Hematopoietic multipotent progenitor cell treated with erythropoietin and hydrocortisone succinate and interleukin-3 and kit ligand, for 8 days (in vitro differentiated cells): ENCODE data around the gene ABCF2.

Source experiments
- DNase-seq: peaks from one replicate; pipeline ENCODE4 v3.0.0-alpha.2; 2015

Gene ABCF2

GRCh38 chr7:151215396-151215795, 11.6 kb downstream of the ABCF2 start:
- DNase-seq = no peak

DNA sequence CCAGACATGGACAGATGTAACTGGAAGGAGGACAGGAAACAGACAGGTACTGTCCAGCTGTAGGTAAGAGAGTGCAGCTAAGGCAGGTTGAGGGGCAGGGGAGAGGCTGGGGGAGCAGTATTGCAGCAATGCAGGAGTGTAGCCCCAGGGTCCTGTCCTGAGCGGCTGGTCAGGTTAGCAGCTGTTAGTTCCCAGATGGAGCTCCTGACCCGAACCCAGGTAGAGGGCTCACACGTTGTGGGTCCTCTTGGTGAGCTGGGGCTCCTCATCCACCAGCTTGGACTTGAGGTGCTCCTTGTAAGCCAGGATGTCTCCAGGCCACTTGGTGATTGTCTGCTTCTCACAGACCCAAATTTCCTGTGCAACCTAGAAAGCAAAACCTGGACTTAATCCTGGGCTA, 13.2 kb downstream of the ABCF2 start:
- DNase-seq = no peak

DNA sequence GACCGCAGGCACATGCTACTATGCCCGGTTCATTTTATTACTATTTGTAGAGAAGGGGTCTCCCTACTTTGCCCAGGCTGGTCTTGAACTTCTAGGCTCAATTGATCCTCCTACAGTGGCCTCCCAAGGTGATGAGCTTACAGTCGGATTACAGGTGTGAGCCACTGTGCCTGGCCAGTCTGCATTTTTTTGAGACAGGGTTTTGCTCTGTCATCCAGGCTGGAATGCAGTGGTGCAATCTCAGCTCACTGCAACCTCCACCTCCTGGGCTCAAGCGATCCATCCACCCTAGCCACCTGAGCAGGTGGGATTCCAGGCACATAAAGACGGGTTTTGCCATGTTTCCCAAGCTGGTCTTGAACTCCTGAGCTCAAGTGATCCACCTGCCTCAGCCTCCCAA, 14.4 kb downstream of the ABCF2 start:
- no peak for DNase-seq

DNA sequence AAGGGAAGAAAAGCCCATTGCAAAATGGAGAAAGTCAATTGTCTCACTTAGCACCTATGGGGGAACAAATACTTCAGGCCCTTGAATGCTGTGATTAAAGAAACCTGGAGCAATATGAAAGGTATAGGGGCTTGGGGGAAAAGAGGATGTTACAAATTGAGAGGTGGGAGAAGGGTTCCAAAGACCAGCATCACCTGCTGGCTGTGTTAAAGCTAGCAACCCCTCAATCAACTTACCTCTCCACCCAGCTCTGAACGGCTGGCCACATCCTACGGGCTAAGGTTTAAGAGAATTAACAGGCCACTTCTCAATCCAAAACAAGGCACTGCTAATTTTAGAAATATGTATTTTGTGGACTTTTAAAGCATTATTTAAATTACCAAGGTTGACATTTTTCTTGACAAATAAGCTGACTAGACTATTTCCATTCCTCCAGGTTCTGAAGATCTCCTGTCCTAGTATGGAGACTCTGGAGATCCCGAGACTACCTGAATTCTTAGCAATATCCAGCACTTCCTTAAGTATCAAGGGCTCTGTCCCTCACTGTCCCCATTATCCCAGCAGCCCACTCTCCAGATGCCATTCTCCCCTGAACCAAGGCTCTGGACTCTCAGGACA, 15.7 kb downstream of the ABCF2 start:
- DNase-seq = no peak

DNA sequence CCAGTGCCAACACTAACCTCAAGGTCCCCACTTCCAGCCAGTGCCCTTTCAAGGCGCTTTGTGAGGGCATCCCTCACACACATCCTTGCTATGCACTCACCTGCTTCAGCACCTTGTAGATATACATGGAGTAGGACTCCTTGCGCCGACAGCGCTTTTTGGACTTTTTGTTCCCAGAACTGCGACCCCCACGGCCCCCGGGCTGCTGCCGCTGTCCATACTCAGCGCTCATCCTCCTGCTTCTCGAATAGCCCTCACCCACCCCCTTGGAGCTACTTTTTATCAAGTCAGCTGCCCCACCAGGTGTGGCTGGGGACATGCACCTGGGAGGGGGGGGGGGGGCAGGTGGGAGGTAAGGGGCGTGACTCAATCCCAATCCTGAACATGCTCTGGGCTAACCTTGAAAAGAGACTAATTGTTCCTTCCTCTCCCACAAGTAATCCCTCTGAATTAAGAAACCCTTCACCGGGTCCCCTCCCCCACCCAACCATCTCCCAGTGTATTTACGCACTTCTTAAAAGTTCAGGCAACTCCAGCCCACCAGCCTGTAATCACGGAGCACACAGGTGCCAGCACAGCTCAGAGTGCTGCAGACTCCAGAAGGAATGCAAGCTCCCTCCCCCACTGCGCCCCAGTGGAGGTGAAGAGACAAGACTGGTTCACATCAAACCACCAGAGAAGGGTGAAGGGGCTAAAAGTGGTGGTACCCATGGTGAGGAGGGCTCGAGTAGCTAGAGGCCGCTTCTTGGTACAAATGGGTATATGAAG, 16.7 kb downstream of the ABCF2 start, which contains the start of gene H2BK1:
Gene H2BK1 (minus strand): TSS at position 402 of the 768 bp plus-strand sequence. CDS start 170 bp downstream, at position 232.
- no peak for DNase-seq

DNA sequence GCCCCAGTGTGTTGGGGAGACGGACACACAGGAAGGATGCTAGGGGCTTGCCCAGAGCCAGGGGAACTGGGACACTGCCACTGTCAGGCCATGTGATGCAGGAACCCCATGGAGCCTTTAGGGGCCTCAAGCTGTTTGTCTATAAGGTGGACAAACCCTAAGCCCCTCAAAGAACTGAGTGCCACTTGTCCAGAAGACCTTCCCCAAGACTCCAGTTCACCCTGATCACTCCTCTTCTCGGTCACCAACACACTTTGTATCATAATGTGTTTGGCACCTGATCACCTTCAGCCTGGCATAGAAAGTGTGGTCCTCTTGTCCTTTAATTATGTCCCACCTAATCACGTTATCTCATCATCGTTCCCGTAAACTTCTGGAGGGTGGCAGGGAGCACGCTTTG, 17.4 kb downstream of the ABCF2 start:
- DNase-seq = no peak

DNA sequence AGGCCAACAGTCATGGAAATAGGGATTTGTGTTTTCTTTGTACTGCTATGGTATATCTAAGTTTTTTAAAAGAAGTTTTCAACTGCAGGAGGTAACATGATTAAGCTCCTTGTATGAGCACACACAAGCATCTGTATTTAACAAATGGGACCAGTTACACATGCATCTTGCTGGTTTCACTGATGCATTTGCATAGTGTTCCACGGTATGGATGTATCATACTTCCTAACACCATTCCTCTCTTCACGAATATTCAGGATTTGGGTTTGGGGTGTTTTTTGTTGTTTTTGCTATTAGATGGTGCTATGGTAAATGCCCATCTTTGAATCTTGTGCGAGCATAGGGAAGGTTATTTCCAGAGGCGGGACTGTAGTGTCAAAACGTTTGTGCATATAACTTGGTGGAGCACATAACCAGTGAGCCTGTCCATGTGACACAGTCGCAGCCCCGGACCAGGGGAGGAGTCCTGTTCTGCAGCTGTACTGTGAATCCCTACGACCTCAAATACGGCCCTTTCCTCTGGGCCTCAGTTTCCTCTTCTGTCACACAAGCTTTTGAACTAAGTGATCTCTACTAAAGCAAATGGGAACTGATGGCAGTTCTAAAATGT, 18.6 kb downstream of the ABCF2 start:
- no peak for DNase-seq

DNA sequence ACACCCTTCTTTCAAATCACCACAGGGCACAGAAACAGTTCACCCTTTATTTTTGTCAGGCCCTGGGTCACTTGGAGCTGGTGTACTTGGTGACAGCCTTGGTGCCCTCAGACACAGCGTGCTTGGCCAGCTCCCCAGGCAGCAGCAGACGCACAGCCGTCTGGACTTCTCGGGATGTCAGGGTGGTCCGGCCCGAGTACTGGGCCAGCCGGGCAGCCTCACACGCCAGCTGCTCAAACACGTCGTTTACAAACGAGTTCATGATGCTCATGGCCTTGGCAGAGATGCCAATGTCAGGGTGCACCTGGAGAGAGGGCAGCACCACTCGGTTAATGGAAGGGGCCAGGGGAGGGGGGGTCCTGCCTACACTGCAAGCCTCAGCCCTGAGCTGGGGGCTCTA, 19.2 kb downstream of the ABCF2 start:
- DNase-seq = no peak

DNA sequence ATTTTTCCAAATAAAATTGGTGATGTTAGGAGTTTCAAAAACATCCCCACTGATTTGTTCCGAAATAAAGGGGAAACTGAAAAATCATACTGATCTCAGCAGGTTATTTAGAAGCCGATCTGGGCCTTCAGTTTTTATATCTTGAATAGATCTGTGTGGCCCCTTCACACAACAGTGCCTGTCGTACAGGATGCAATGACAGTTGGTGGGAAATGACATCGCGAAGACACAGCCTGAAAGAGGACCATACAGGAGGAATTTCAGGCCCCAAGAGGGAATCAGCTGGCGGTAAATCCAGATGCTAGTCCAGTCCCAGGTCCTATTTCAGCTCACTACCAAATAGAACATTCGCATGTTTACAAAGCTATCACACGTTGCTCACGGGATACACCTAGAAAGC, 19.7 kb downstream of the ABCF2 start:
- DNase-seq = no peak

GRCh38 chr7:151206914-151207313, 20.1 kb downstream of the ABCF2 start:
- peak; percentile 40 for DNase-seq

DNA sequence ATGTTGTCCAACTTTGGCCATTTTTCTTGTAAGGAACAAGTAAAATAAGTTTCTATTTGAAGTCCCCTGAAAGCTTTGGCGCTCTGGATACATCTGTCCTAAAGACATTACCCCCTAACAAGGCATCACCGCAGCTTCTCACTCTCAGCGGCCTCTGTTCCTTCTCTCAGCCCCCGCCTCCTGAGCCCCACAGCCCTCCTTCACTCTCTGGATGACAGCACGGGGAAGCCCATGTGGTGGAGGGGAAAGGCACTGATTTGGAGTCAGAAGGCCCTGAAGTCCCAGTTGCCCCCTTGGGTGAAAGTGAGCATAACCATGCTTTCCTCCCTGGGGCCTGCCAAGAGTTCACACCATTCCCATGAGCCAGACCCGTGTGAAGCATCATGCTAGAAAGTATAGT, 21.3 kb downstream of the ABCF2 start:
- DNase-seq = no peak

GRCh38 chr7:151204383-151205032, 22.5 kb downstream of the ABCF2 start:
- no peak for DNase-seq

DNA sequence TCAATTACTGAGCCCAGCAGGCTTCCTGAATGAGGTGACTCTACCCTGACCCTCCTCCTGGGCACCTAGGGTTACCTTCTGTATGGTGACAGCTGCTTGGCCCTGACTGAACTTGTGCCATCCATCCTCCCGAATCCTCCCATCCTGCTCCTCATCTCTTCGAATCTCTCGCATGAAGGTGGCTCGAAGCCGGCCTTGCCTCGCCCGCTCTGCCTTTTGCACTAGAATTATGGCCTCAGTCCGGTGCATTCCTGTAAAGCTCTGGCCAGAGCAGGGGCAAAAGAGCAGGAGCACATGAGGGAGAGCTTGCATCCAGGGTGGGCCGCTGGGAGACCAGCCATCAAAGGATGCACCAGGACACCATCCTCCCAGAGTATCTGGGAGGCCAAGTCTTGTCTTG, 24.2 kb downstream of the ABCF2 start:
- DNase-seq = no peak

DNA sequence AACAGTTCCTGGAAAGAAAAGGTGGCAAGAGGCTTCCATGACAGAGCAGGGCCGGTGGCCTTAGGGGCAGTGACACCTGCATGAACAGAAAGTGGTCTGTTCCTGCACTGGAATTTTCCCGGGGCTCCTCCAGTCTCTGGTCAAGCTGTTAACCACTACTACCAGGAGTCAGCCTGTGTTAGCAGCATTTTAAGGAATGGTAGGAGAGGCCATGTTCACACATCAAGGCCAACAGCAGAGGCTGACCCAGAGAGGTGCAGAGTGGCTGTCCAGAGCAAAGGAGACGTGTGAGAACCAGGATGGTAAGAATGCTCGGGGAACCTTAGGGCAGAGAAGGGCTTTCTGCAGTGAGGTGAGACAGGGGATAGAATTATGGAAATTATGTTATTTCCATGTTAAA, 25.3 kb downstream of the ABCF2 start:
- DNase-seq = no peak

GRCh38 chr7:151201344-151201743, 25.7 kb downstream of the ABCF2 start:
- DNase-seq = no peak

GRCh38 chr7:151198945-151199848, 27.8 kb downstream of the ABCF2 start:
- no peak for DNase-seq

DNA sequence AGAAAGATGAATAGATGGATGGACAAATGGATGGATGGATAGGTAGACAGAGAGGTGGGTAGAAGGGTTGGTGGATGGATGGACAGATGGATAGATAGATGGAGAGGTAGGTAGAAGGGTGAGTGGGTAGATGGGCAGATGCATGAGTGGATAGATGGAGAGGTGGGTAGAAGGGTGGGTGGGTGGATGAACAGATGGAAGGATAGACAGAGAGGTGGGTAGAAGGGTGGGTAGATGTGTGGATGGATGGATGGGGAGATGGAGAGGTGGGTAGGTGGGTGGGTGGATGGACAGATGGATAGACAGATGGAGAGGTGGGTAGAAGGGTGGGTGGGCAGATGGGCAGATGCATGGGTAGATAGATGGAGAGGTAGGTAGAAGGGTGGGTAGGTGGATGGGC, 29.1 kb downstream of the ABCF2 start:
- DNase-seq = no peak

DNA sequence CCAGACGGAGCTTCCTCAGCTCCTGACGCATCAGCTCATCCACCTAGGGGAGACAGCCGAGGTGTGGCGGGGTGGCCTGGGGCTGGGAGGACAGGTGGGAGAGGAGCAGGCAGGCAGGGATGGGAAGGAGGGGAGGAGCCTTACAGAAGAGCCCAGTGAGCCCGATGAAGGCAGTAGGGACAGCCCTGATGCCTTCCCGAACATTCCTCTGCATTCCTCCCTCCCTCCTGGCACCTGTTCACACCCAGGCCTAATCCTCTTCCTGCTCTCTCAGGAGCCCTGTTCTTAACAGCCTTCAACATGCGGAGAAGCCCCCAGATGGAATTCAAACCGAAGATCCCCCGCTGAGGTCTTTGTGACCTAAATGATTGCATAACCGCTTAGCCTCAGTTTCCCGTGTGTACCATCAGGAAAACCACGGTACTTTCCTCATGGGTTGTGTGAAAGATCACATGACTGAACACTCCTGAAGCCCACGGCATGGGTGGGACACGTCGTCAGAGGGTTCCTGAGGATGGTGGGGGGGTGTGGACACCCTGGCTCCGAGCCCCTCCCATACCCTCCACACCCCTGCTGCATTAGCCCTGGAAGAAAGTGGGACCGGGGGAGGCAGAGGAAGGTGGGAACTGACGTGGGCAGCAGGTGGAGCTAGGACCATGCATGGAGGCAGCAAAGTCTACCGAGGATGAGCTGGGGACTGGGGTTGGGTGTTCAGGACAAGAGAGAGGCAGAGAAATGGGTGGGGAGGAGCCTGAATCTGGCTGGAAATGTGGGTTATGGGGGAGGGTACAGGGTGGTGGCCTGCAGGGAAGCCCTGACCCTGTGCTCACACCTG, 31.2 kb downstream of the ABCF2 start:
- no peak for DNase-seq

DNA sequence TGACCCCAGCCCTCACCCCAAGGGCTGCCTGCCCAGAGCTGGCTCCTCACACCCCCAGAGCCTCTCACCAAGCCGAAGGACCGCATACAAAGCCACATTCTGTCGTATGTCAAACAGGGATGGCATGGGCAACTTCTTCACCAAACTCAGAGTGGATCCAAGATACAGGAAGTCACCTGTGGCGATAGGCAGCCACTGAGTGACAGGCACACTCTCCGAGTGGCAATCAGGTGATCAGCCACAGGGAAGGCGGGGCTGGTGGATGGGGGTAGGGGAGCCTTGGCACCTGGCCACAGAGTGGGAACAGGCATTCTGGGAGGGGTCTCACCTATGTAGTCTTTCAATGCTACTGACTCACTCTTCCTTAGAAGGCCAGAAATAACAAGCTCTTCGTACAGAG, 32.8 kb downstream of the ABCF2 start:
- no peak for DNase-seq

- no peak for DNase-seq
These were observed 33.6 kb downstream of the ABCF2 start for GRCh38 chr7:151193203-151193978.

DNA sequence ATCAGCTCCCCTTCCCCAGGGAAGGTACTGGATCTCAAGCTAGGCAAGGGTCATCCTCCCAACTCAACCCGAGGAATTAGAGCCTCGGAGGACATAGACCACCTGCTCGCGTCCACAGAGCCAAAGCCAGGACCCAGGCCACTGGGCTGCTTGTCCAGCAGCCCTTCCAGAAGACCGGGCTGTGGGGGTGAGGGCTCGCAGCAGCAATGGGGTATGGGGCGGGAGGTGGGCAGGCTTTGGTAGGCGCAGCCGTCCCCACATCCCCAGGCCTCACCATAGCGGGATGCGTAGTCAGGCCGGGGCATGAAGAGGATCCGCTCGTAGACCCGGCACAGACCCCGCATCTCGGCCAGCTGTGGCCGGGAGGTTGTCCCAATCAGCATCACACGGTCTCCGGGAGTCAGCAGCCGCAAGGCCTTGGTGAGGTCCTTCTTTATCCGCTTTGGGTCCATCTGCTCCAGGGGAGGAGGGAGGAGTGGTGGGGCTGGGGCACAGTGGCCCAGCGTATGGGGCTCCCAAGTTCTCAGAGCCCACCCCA, 34.9 kb downstream of the ABCF2 start:
- no peak for DNase-seq
